ENCODE measurements around the gene GTF3A.

GTF3A gene

GRCh38 chr13:27481766-27482165, 57.3 kb downstream of the GTF3A start:
- no peaks in the 10 kb centered on the region for H3K9me3 ChIP-seq (ENCODE audit: low read length)
- H3K36me3 ChIP-seq (ENCODE audit: insufficient read depth, low read length): no peaks in the 10 kb centered on the region
- H3K27ac ChIP-seq (ENCODE audit: low read depth, low read length): no peak overlapping the region
- no peaks in the 10 kb centered on the region for H3K27me3 ChIP-seq (ENCODE audit: control insufficient read depth in 1 of 2, insufficient read depth in 2 of 2, low read length in 2 of 2)
- H3K4me1 ChIP-seq (ENCODE audit: insufficient read depth, low read length): no peaks in the 10 kb centered on the region
- no peak overlapping the region for H3K9ac ChIP-seq (ENCODE audit: low read length)
- no peak overlapping the region for H3K4me3 ChIP-seq (ENCODE audit: low read depth in 1 of 2, low read length in 2 of 2)

- H3K4me3 ChIP-seq (ENCODE audit: low read depth in 1 of 2, low read length in 2 of 2): no peak overlapping the region
- no peaks in the 10 kb centered on the region for H3K36me3 ChIP-seq (ENCODE audit: insufficient read depth, low read length)
- H3K9ac ChIP-seq (ENCODE audit: low read length): no peak overlapping the region
- H3K4me1 ChIP-seq (ENCODE audit: insufficient read depth, low read length): peaks cover 2% of the 10 kb centered on the region
- H3K27ac ChIP-seq (ENCODE audit: low read depth, low read length): no peak overlapping the region
- no peaks in the 10 kb centered on the region for H3K27me3 ChIP-seq (ENCODE audit: control insufficient read depth in 1 of 2, insufficient read depth in 2 of 2, low read length in 2 of 2)
- no peaks in the 10 kb centered on the region for H3K9me3 ChIP-seq (ENCODE audit: low read length)
Measured at GRCh38 chr13:27482983-27483382, 58.6 kb downstream of the GTF3A start.

- H3K27ac ChIP-seq (ENCODE audit: low read depth, low read length): no peak overlapping the region
Measured at GRCh38 chr13:27483421-27483820, 59.0 kb downstream of the GTF3A start.

More at GRCh38 chr13:27483421-27483820, 59.0 kb downstream of the GTF3A start:
- Histone ChIP-seq H3K4me1 (ENCODE audit: insufficient read depth, low read length) (peaks cover 7% of the 10 kb centered on the region), H3K27me3 (ENCODE audit: control insufficient read depth in 1 of 2, insufficient read depth in 2 of 2, low read length in 2 of 2) (no peaks in the 10 kb centered on the region), H3K9me3 (ENCODE audit: low read length) (no peaks in the 10 kb centered on the region), H3K36me3 (ENCODE audit: insufficient read depth, low read length) (no peaks in the 10 kb centered on the region), H3K9ac (ENCODE audit: low read length) (no peak overlapping the region), H3K4me3 (ENCODE audit: low read depth in 1 of 2, low read length in 2 of 2) (no peak overlapping the region)

Measured in muscle layer of colon (tissue), 2 donors.